AG10803 (cell line): Measurements from ENCODE around the gene SLC17A5.

Experiments used
- DNase-seq: peaks from one replicate; pipeline ENCODE4 v3.0.0; 2010; ENCODE audit warnings: low read depth
- H3K4me3 ChIP-seq: 2 replicates; pipeline ENCODE4 v1.5.1; 2011; ENCODE audit warnings: mild to moderate bottlenecking, low read length, control low read depth
- TF ChIP-seq, protein P1 (sequence below): conservative IDR thresholded peaks from 2 replicates; pipeline ENCODE4 v1.5.1; 2011; ENCODE audit warnings: mild to moderate bottlenecking, low read length, control low read depth, inconsistent platforms

The SLC17A5 gene

DNA sequence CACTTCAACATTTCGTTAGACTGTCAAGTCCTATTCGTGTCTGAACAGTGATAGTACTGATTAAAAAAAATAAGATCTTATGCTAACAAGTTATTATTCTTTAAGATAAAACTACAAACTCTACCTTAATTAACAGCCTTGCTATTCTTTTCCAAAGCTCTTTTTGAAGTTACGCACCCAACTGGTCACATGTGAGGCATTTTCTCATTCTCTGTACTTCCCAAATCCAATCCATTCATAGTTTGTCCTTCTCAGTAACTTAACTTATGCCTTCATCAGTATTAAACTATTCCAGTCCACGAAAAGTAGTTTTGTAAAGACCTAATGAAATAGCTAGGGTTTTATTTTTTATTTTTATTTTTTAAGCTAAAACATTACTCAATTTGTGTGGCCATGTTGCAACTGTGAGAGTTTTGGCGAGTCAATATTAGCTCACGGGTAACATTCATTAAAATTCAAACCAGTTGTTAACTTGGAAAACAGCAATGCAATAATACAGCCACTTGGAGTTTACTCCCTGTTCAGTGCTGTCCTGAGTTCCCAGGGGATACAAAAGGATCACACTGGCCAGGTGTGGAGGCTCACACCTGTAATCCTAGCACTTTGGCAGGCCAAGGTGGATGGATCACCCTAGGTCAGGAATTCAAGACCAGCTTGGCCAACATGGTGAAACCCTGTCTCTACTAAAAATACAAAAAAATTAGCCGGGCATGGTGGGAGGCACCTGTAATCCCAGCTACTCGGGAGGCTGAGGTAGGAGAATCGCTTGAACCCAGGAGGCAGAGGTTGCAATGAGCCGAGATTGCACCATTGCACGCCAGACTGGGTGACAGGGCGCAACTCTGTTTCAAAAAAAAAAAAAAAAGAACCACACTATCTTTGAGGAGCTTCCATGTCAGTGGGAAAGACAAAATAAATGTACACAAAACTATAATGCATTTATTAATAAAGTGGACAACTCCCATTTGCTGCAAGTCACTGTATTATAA lies 105.0 kb downstream of the SLC17A5 start:
- no peak for DNase-seq
- no peak overlapping the region for H3K4me3 ChIP-seq
- TF ChIP-seq, protein P1, sequence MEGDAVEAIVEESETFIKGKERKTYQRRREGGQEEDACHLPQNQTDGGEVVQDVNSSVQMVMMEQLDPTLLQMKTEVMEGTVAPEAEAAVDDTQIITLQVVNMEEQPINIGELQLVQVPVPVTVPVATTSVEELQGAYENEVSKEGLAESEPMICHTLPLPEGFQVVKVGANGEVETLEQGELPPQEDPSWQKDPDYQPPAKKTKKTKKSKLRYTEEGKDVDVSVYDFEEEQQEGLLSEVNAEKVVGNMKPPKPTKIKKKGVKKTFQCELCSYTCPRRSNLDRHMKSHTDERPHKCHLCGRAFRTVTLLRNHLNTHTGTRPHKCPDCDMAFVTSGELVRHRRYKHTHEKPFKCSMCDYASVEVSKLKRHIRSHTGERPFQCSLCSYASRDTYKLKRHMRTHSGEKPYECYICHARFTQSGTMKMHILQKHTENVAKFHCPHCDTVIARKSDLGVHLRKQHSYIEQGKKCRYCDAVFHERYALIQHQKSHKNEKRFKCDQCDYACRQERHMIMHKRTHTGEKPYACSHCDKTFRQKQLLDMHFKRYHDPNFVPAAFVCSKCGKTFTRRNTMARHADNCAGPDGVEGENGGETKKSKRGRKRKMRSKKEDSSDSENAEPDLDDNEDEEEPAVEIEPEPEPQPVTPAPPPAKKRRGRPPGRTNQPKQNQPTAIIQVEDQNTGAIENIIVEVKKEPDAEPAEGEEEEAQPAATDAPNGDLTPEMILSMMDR, result no peak; the same call in 1 of the 2 replicates

DNA sequence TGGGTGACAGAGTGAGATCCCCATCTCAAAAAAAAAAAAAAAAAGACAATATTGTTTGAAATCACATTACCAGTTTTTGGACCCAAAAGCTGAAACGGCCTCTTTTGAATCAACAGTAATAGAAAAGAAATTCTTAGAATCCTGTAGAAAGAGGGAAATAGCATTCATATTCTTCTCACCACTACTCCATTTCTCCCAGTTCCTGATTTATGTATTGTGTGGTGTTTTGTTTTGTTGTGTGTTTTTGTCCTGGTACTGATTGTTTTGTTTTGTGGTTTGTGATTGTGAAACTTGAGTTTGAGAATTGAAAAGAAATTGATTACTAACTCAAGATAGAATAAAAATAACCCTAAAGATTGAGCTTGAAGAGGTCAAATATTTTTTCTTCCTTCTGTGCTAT lies 106.8 kb downstream of the SLC17A5 start:
- DNase-seq, result peak; percentile 52
- TF ChIP-seq, protein P1, result no peak
- H3K4me3 ChIP-seq, result no peak overlapping the region
